ENCODE results near the gene GABRG3.

- TF ChIP-seq CTCF (IDR thresholded peaks at IDR 0.05): no peak
- TF ChIP-seq POLR2A (IDR thresholded peaks at IDR 0.05): no peak
These were observed 12.8 kb downstream of the GABRG3 start for GRCh38 chr15:26983822-26984221.

Measured in adrenal gland (tissue), 5 donors.